ENCODE measurements around the gene RNASE8. TPM values are rescaled to one million over a fixed set of nuclear protein-coding genes. Genes with fewer than 3 reads are reported as not detected.

RNASE8 gene
- total RNA-seq, 4 donors from 2014 or later: not detected

- DNase-seq: no peak
- in situ Hi-C loops (cut with MboI; ENCODE audit: low pct_ligation_motif_present in 1 of 4, low pct_unique_long_range_greater_than_20kb in 1 of 4, low sequenced_read_pairs in 3 of 4): loop anchor here in 2 of 4 donors (10.0 kb wide), 1 partner anchor 69 kb away; no protein-coding TSS in a partner anchor
- Histone ChIP-seq H3K36me3 (peaks cover 0 to 18% (median 3%) of the 10 kb centered on the region in 4 donors), H3K27ac (no peak overlapping the region), H3K27me3 (no peaks in the 10 kb centered on the region), H3K9me3 (no peaks in the 10 kb centered on the region), H3K4me1 (peaks cover 0 to 8% (median 1%) of the 10 kb centered on the region in 4 donors), H3K4me3 (no peak overlapping the region)
- WGBS, 2 donors (ENCODE audit: low coverage in 1 of 2): 72 to 93% methylated on average over 3 to 6 of the region's 6 CpGs
- intact Hi-C loops (cut with DNase I; ENCODE audit: low total_unique reads): loop anchor here (2.0 kb wide), 1 partner anchor 25 kb away; no protein-coding TSS in a partner anchor
- peak; percentile 27 for TF ChIP-seq POLR2A (IDR thresholded peaks at IDR 0.05)
- TF ChIP-seq POLR2AphosphoS5 (IDR thresholded peaks at IDR 0.05): no peak
Measured at GRCh38 chr14:21015312-21015711, 42.3 kb upstream of the RNASE8 start.

DNA sequence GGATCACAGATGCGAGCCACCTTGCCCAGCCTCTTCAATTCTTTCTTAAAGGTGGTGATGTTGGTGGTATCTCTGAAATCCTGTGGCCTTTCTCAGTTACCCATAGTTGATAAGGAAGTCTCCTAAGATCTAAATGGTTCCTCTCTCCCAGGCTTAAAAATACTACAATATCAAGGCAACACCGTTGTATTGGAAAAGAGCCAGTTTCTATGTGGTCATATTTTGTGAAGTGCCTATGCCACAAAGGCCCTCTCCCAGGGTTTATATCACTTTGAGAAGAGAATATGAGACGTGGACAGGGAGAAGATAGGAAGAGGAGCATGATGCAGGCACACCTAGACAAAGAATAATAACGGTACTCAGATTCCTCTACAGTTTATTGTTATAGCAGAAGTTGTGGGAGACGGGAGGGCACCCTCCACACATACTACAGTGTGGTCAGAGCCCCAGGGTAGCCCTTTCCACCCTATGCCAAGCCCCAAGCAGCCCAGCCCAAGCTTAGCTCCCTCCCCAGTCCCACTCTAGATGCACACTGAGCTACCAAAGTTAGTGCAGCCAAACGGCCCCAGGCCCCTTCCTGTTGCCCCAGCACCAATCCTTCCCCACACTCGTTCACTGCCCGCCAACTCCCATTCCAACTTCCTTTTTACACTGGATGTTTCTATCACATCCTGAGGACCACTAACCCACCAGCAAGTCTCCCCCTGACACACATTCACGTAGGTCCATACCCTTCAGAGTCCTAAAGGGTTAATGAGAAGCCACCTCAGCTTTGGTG, 41.0 kb upstream of the RNASE8 start:
- Histone ChIP-seq H3K27ac (no peak overlapping the region), H3K27me3 (no peaks in the 10 kb centered on the region), H3K4me3 (no peak overlapping the region), H3K4me1 (peaks cover 0 to 8% (median 1%) of the 10 kb centered on the region in 4 donors), H3K9me3 (no peaks in the 10 kb centered on the region), H3K36me3 (peaks cover 0 to 23% (median 3%) of the 10 kb centered on the region in 4 donors)
- 55 to 72% methylated on average over 2 to 9 of the region's 9 CpGs for WGBS, 2 donors (ENCODE audit: low coverage in 1 of 2)
- in situ Hi-C loops (cut with MboI; ENCODE audit: low pct_ligation_motif_present in 1 of 4, low pct_unique_long_range_greater_than_20kb in 1 of 4, low sequenced_read_pairs in 3 of 4) (loop anchor here in 2 of 4 donors (10.0 kb wide), 1 partner anchor 68 kb away; no protein-coding TSS in a partner anchor), intact Hi-C loops (cut with DNase I; ENCODE audit: low total_unique reads) (no loop called here)
- TF ChIP-seq EP300 (IDR thresholded peaks at IDR 0.05; ENCODE audit: low read depth) (no peak), POLR2AphosphoS5 (IDR thresholded peaks at IDR 0.05) (no peak), POLR2A (IDR thresholded peaks at IDR 0.05) (no peak)
- TF ChIP-seq, protein P1, sequence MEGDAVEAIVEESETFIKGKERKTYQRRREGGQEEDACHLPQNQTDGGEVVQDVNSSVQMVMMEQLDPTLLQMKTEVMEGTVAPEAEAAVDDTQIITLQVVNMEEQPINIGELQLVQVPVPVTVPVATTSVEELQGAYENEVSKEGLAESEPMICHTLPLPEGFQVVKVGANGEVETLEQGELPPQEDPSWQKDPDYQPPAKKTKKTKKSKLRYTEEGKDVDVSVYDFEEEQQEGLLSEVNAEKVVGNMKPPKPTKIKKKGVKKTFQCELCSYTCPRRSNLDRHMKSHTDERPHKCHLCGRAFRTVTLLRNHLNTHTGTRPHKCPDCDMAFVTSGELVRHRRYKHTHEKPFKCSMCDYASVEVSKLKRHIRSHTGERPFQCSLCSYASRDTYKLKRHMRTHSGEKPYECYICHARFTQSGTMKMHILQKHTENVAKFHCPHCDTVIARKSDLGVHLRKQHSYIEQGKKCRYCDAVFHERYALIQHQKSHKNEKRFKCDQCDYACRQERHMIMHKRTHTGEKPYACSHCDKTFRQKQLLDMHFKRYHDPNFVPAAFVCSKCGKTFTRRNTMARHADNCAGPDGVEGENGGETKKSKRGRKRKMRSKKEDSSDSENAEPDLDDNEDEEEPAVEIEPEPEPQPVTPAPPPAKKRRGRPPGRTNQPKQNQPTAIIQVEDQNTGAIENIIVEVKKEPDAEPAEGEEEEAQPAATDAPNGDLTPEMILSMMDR (IDR thresholded peaks at IDR 0.05): no peak
- DNase-seq: no peak

DNA sequence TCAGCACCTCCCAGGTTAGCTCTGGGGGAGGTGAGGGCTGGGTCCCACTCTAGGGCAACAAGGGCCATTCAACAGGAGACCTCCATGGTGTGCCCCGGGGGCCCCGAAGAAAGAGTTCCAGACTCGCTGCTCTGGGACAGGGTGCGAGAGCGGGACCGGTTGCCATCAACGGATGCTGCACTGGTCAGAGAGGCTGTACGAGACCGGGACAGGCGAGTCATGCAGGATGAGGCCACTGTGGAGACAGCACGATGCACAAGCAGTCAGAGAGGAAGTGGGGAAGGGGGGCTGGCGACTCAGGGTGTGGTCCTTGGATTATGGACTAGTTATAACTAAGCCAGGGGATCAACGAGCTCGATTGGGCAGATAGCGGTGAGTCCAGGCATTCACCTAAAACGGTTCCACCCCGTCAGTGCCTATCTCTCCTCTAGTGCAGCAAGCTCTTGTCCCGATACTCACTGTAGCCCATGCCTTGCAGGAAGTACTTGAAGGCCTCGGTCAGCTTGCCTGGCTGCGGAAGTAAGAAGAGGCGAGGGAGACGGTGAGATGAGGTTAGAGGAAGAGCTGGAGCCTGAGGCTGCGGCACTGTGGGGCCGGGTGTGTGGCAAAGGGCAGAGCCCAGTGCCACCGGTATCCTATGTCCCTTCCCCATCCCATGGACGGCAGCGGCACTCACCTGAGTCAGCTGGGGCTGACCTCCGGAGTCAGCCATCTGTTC, 39.9 kb upstream of the RNASE8 start:
- intact Hi-C loops (cut with DNase I; ENCODE audit: low total_unique reads) (no loop called here), in situ Hi-C loops (cut with MboI; ENCODE audit: low pct_ligation_motif_present in 1 of 4, low pct_unique_long_range_greater_than_20kb in 1 of 4, low sequenced_read_pairs in 3 of 4) (loop anchor here in 2 of 4 donors (10.0 kb wide), 1 partner anchor 67 kb away; no protein-coding TSS in a partner anchor)
- Histone ChIP-seq H3K36me3 (peaks cover 0 to 25% (median 3%) of the 10 kb centered on the region in 4 donors), H3K27ac (no peak overlapping the region), H3K9me3 (no peaks in the 10 kb centered on the region), H3K27me3 (no peaks in the 10 kb centered on the region), H3K4me1 (peaks cover 1 to 13% (median 3%) of the 10 kb centered on the region in 4 donors), H3K4me3 (no peak overlapping the region)
- 76% methylated on average over 28 of the region's 28 CpGs; no CpG with 5 or more reads in 1 of the 2 donors for WGBS, 2 donors (ENCODE audit: low coverage in 1 of 2)
- no peak for DNase-seq
- TF ChIP-seq POLR2AphosphoS5 (IDR thresholded peaks at IDR 0.05): no peak
- TF ChIP-seq, protein P1 (IDR thresholded peaks at IDR 0.05): no peak
- no peak for TF ChIP-seq POLR2A (IDR thresholded peaks at IDR 0.05)
- TF ChIP-seq EP300 (IDR thresholded peaks at IDR 0.05; ENCODE audit: low read depth): no peak

DNA sequence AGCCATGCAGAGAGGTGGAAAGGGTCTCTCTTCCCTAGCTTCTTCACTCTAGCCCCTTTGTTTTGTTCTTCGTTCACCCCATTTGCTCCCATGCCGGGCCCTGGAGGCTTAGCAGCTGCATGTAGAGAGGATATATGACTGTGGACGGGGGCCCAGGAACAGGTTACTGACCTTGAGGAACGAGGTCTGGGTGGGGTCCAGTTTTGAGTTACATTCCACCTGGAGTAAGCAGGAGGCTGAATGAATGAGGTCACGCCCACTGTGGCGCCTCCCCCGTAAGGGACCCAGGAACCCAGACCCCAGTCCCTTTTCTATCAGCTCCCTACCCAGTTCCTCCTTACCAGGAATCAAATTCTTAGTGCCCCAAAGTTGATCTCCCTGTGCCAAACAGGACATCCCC, 39.3 kb upstream of the RNASE8 start:
- Histone ChIP-seq H3K27ac (no peak overlapping the region), H3K4me1 (peaks cover 6 to 19% (median 8%) of the 10 kb centered on the region in 4 donors), H3K36me3 (peaks cover 0 to 25% (median 3%) of the 10 kb centered on the region in 4 donors), H3K4me3 (no peak overlapping the region), H3K9me3 (no peaks in the 10 kb centered on the region), H3K27me3 (no peaks in the 10 kb centered on the region)
- in situ Hi-C loops (cut with MboI; ENCODE audit: low pct_ligation_motif_present in 1 of 4, low pct_unique_long_range_greater_than_20kb in 1 of 4, low sequenced_read_pairs in 3 of 4): loop anchor here in 2 of 4 donors (10.0 kb wide), 1 partner anchor 67 kb away; no protein-coding TSS in a partner anchor
- 67 to 74% methylated on average over 2 to 7 of the region's 7 CpGs for WGBS, 2 donors (ENCODE audit: low coverage in 1 of 2)
- intact Hi-C loops (cut with DNase I; ENCODE audit: low total_unique reads): no loop called here
- TF ChIP-seq, protein P1 (IDR thresholded peaks at IDR 0.05): no peak
- TF ChIP-seq POLR2AphosphoS5 (IDR thresholded peaks at IDR 0.05) (no peak), POLR2A (IDR thresholded peaks at IDR 0.05) (no peak), EP300 (IDR thresholded peaks at IDR 0.05; ENCODE audit: low read depth) (no peak)
- no peak for DNase-seq
